Mesodermal cell (in vitro differentiated cells): ENCODE data around the gene MBL2.

ENCODE experiments used
- H3K27ac ChIP-seq: 2 replicates; pipeline ENCODE4 v1.7.0; 2013; ENCODE audit warnings: mild to moderate bottlenecking, low read depth, low read length, moderate library complexity; ENCODE audit not compliant: severe bottlenecking
- H3K36me3 ChIP-seq: 2 replicates; pipeline ENCODE4 v1.7.1; 2013; ENCODE audit warnings: mild to moderate bottlenecking, low read length, moderate library complexity; ENCODE audit not compliant: control insufficient read depth, insufficient read depth
- H3K4me1 ChIP-seq: one replicate; pipeline ENCODE4 v1.7.1; 2013; ENCODE audit warnings: mild to moderate bottlenecking, low read length; ENCODE audit not compliant: insufficient read depth, control insufficient read depth, poor library complexity, severe bottlenecking
- H3K4me3 ChIP-seq: 2 replicates; pipeline ENCODE4 v1.7.0; 2013; ENCODE audit warnings: low read length, control low read depth, mild to moderate bottlenecking; ENCODE audit not compliant: insufficient read depth, poor library complexity, severe bottlenecking; ENCODE audit errors: extremely low read depth
- H3K9me3 ChIP-seq: 2 replicates; pipeline ENCODE4 v1.7.1; 2013; ENCODE audit warnings: mild to moderate bottlenecking, low read length, moderate library complexity; ENCODE audit not compliant: control insufficient read depth
- WGBS, 2 experiments: methylation state at CpG; one replicate each; pipeline ENCODE4 v1.1.5; 2013; ENCODE audit warnings: missing lambda C conversion rate in 2 of 2; ENCODE audit not compliant: insufficient coverage in 2 of 2; 5-methylcytosine and 5-hydroxymethylcytosine counted together

Gene MBL2

DNA sequence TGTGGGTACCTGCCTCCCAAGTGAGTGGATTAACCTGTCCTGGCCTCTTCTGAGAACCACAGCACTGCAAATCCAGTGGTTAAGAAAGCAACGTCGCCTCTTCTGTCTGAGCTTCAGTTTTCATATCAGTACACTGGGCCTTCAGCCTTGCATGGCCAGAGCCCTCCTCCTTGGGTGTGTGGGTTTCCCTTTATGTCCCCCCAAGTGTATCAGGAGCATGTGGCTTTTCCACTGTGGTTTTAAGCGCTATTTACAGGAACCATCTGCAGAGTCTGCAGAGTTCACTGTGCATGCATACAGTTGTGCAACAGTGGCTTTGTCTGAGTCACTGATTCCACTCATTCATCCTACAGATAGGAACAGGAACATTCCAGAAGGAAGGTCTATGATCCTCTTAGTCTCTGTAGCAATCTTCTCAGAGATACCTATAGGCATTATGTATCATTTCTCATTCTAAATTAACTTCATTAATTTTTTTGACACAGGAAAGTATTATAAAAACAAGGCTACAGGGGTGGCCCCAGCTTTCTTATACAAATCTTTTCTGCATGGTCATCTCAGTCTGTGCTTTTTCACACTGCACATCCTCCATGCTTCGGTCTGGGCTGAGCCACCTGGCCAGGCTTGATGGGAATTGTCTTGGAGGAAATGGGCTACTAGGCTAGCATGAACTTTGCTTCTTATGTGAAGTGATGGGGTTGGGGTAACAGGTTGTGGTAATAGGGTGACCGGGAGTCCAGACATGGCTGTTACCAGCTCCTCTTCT is 17.1 kb downstream of the MBL2 start:
- Histone ChIP-seq H3K4me3 (no peak overlapping the region), H3K27ac (no peak overlapping the region), H3K36me3 (no peaks in the 10 kb centered on the region), H3K9me3 (no peaks in the 10 kb centered on the region), H3K4me1 (no peaks in the 10 kb centered on the region)
- 100% methylated on average over 1 to 3 of the region's 5 CpGs for WGBS, 2 experiments

DNA sequence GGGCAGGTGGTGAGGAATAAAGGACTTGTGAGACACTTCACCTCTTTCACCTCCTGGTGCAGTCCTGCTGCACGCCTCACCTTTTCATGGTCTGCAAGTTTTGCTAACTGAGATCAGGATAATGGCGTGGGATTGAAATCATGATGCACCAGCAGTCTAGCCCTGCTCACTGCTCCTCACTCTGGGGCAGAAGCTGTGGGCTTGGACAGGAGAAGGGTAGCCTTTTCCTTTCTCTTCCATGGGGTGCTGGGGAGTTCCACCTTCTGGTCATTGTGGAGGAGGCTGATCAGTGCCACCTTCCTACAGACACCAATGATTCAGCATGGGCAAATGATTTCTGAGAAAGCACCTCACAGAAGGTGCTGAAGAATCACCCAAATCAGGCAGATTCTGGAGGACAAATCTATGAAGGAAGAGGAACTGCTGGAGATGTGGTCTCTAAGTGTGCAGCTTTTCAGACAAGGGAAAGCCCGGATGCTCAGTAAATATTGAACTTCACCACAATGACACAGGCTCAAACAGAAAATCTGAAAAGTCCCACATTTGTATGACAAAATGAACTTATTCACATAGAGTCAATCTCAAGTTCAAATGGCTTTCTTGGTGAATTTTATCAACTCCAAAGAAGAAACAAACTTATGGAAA is 19.7 kb downstream of the MBL2 start:
- no peaks in the 10 kb centered on the region for H3K9me3 ChIP-seq
- no peak overlapping the region for H3K27ac ChIP-seq
- H3K36me3 ChIP-seq, result no peaks in the 10 kb centered on the region
- H3K4me3 ChIP-seq, result no peak overlapping the region
- no peaks in the 10 kb centered on the region for H3K4me1 ChIP-seq
- WGBS, 2 experiments, result 65% methylated on average over 2 of the region's 3 CpGs; no CpG with 5 or more reads in 1 of the 2 experiments

- H3K4me1 ChIP-seq, result no peaks in the 10 kb centered on the region
- no peaks in the 10 kb centered on the region for H3K36me3 ChIP-seq
- no peaks in the 10 kb centered on the region for H3K9me3 ChIP-seq
- no peak overlapping the region for H3K4me3 ChIP-seq
- WGBS, 2 experiments, result no CpG with 5 or more reads among the region's 1 CpG
- H3K27ac ChIP-seq, result no peak overlapping the region
Measured at GRCh38 chr10:52752261-52752660, 20.3 kb downstream of the MBL2 start.

DNA sequence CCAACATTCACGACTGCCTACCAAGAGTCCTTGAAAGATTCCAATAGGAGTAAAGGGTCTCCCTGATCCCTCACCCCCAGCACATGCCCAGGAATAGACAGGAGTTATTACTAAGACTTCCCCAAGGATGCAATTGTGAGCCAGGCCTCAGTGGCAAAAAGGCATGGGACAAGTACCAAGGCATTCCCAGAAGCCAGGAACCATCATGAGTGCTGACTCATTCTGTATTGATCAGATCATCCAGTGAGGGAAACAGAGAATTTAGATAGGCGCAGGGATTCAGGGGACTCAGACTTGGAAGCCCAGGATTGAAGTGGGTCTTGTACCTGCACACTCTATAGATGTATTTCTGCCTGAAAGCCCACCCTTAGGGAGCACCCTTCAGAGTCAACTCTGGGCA is 21.2 kb downstream of the MBL2 start:
- Histone ChIP-seq H3K27ac (no peak overlapping the region), H3K9me3 (no peaks in the 10 kb centered on the region), H3K36me3 (no peaks in the 10 kb centered on the region), H3K4me1 (no peaks in the 10 kb centered on the region), H3K4me3 (no peak overlapping the region)
- 77 to 83% methylated on average over 1 to 2 of the region's 2 CpGs for WGBS, 2 experiments

- Histone ChIP-seq H3K36me3 (no peaks in the 10 kb centered on the region), H3K9me3 (no peaks in the 10 kb centered on the region), H3K4me3 (no peak overlapping the region), H3K4me1 (no peaks in the 10 kb centered on the region), H3K27ac (no peak overlapping the region)
- WGBS, 2 experiments, result 86 to 100% methylated on average over 1 of the region's 1 CpG
Measured at GRCh38 chr10:52750629-52751028, 22.0 kb downstream of the MBL2 start.

- Histone ChIP-seq H3K4me3 (no peak overlapping the region), H3K27ac (no peak overlapping the region), H3K9me3 (no peaks in the 10 kb centered on the region), H3K36me3 (no peaks in the 10 kb centered on the region), H3K4me1 (no peaks in the 10 kb centered on the region)
- WGBS, 2 experiments, result 89 to 94% methylated on average over 4 of the region's 4 CpGs
Measured at GRCh38 chr10:52747694-52748093, 24.9 kb downstream of the MBL2 start.

DNA sequence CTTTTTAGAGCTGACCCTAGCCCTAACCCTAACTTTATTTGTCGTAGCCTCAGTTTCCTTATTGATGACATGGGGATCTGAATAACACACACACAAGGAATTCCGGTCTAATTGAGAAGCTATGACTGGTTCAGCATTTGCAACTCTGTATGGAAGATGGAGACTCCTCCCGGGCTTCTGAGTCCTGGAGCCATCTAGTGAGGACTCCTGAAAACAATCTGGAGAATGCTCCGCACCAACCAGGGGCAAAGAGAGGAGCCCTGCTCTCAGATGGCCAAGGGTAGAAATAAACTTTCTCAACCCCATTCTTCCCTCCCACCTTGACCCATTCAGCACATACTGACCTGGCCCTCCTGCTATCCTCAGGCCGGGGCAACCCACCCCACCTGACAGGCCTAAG is 26.4 kb downstream of the MBL2 start:
- Histone ChIP-seq H3K27ac (no peak overlapping the region), H3K9me3 (no peaks in the 10 kb centered on the region), H3K36me3 (no peaks in the 10 kb centered on the region), H3K4me1 (no peaks in the 10 kb centered on the region), H3K4me3 (no peak overlapping the region)
- WGBS, 2 experiments, result 87 to 89% methylated on average over 4 of the region's 5 CpGs

DNA sequence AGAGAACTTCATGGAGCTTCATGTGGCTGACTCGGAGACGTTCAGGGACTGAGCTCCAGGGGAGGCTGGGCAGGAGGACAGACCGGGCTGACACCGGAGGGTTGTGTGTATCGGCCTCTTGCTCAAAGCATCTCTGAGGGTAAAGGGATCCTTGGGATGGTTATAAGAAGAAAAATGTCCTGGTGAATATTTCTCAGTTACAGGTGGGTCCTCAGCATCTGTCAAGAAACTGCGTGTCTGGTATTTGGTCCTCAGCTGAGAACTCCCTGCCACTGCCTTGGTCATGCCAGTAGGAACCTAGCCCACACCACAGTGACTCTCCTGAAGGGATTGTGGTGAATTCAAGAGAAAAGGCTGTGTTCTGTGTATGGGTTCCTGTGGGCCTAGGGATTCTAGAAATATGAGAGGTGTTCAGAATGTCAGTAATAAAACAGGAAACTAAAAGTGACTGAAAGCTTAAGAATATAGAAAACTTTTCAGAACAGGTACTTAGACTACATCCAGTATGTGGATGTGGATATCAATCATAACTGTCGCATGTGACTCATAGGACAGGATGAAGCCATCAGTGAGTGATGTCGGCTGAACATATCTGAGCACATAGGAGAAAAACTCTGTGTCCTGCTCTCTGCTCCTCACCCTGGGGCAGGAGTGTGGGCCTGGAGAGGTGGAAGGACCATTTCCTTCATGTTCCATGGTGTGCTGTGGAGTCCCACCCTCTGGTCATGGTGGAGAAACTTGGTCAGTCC is 28.4 kb downstream of the MBL2 start:
- Histone ChIP-seq H3K4me3 (no peak overlapping the region), H3K27ac (no peak overlapping the region), H3K9me3 (no peaks in the 10 kb centered on the region), H3K36me3 (no peaks in the 10 kb centered on the region), H3K4me1 (no peaks in the 10 kb centered on the region)
- WGBS, 2 experiments, result 69 to 75% methylated on average over 4 to 8 of the region's 8 CpGs

DNA sequence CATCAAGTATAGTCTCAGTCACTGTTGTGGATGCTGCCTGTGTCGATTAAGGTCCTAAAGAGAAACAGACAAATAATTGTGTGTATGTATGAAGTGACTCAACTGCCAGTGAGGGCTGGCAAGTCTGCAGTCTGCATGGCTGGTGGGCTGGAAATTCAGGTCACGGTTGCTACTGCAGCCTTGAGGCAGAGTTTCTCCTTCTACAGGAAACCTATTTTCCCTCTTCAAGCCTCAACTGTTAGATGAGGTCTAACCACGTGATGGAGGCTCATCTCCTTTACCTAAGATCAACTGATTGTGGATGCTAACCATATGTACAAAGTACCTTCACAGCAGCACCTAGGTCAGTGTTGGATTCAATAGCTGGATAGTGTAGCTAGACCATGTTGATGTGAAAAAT is 29.9 kb downstream of the MBL2 start:
- H3K36me3 ChIP-seq, result no peaks in the 10 kb centered on the region
- no peaks in the 10 kb centered on the region for H3K4me1 ChIP-seq
- no peak overlapping the region for H3K4me3 ChIP-seq
- H3K9me3 ChIP-seq, result no peaks in the 10 kb centered on the region
- WGBS, 2 experiments, result 88 to 90% methylated on average over 2 of the region's 3 CpGs
- no peak overlapping the region for H3K27ac ChIP-seq

DNA sequence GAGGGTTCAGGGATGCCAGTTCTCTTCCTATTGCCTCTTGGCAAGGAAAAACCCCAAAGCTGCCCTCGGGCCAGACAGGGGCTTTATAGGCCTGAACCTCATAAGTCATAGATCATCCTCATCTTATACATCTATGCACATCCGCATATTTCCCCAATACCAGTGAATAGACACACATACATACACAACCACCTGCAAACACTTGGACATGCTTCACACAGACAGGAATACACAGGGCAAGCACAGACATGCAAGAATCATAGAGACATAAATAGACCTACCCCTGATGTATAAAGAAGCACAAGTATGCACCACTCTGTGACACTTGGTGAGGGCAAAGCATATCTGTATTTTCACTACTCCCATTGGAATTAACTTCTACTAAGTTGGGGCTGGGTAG is 30.7 kb downstream of the MBL2 start:
- no peaks in the 10 kb centered on the region for H3K9me3 ChIP-seq
- no peak overlapping the region for H3K27ac ChIP-seq
- WGBS, 2 experiments, result 88 to 100% methylated on average over 2 of the region's 2 CpGs
- no peaks in the 10 kb centered on the region for H3K4me1 ChIP-seq
- no peaks in the 10 kb centered on the region for H3K36me3 ChIP-seq
- H3K4me3 ChIP-seq, result no peak overlapping the region
